Fibroblast of pulmonary artery (primary cell): ENCODE measurements around the gene EMC1.

Source experiments
- DNase-seq: peaks from one replicate; pipeline ENCODE4 v3.0.0-alpha.2; 2010; ENCODE audit warnings: low read depth
- H3K4me3 ChIP-seq: replicated peaks from 2 replicates; pipeline ENCODE4 v1.5.1; 2011; ENCODE audit warnings: low read depth, mild to moderate bottlenecking, control low read depth, low read length, moderate library complexity
- TF ChIP-seq, protein P1 (sequence below): IDR thresholded peaks from 2 replicates; pipeline ENCODE4 v1.5.1; 2011; ENCODE audit warnings: mild to moderate bottlenecking, control low read depth, low read length, inconsistent platforms; ENCODE audit errors: missing control alignments

The EMC1 gene

DNA sequence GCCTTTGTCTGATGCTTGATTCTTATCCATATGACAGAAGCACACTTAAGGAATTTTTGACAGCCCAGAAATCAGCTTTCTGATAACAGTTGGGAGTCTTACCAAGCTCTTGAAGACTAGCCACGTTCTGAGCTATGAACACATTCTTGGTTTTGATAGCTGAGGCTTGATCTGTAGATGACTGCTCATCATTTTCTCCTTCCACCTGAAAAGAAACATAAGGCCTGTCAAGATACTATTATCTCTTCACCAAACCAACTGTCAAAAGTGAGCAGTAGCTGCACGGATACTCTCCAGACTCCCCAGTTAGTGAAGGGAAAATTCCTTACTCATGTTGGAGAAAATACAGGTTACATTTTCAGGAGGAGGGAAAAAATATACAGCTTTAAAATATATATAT lies 53.5 kb downstream of the EMC1 start:
- TF ChIP-seq, protein P1, sequence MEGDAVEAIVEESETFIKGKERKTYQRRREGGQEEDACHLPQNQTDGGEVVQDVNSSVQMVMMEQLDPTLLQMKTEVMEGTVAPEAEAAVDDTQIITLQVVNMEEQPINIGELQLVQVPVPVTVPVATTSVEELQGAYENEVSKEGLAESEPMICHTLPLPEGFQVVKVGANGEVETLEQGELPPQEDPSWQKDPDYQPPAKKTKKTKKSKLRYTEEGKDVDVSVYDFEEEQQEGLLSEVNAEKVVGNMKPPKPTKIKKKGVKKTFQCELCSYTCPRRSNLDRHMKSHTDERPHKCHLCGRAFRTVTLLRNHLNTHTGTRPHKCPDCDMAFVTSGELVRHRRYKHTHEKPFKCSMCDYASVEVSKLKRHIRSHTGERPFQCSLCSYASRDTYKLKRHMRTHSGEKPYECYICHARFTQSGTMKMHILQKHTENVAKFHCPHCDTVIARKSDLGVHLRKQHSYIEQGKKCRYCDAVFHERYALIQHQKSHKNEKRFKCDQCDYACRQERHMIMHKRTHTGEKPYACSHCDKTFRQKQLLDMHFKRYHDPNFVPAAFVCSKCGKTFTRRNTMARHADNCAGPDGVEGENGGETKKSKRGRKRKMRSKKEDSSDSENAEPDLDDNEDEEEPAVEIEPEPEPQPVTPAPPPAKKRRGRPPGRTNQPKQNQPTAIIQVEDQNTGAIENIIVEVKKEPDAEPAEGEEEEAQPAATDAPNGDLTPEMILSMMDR, result no peak
- no peak overlapping the region for H3K4me3 ChIP-seq

GRCh38 chr1:19196331-19196730 lies 55.0 kb downstream of the EMC1 start:
- TF ChIP-seq, protein P1, result no peak
- no peak overlapping the region for H3K4me3 ChIP-seq
- DNase-seq, result no peak

More for the DNA sequence above, 53.5 kb downstream of the EMC1 start:
- no peak for DNase-seq

GRCh38 chr1:19193004-19193403 lies 58.3 kb downstream of the EMC1 start:
- H3K4me3 ChIP-seq, result no peak overlapping the region
- no peak for DNase-seq
- TF ChIP-seq, protein P1, result no peak

GRCh38 chr1:19191811-19192210 lies 59.5 kb downstream of the EMC1 start:
- no peak overlapping the region for H3K4me3 ChIP-seq
- DNase-seq, result no peak
- TF ChIP-seq, protein P1, result no peak

- TF ChIP-seq, protein P1, result no peak
- DNase-seq, result no peak
- H3K4me3 ChIP-seq, result no peak overlapping the region
Observed at GRCh38 chr1:19190468-19190867, 60.9 kb downstream of the EMC1 start.

- no peak overlapping the region for H3K4me3 ChIP-seq
- TF ChIP-seq, protein P1, result no peak
- DNase-seq, result no peak
Observed at GRCh38 chr1:19189270-19189669, 62.1 kb downstream of the EMC1 start.

DNA sequence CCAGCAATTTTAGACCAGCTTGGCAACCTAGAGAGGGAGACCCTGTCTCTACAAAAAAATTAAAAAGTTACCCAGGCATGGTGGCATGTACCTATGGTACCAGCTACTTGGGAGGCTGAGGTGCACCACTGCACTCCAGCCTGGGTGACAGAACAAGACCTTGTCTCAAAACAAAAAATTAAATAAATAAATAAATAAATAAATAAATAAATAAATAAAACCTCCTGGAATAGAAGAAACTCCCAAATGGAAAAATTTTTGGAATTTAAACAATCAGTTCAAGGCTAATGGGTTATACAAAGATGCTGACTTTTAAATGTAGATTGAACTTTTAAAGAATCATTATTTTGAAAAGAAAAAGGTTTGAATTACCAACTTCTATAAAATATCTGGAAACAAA lies 63.5 kb downstream of the EMC1 start:
- TF ChIP-seq, protein P1, result no peak
- DNase-seq, result no peak
- H3K4me3 ChIP-seq, result no peak overlapping the region
